ENCODE measurements around the gene TTBK2.
"Not testable (repeated sequence)": the region's sequence is repeated elsewhere in the genome, so short reads cannot be mapped to it uniquely, and the experiment has no call there.

The TTBK2 gene

GRCh38 chr15:42819786-42820185 lies 100.8 kb downstream of the TTBK2 start:
- no peak for DNase-seq

- DNase-seq: no peak
These were observed 109.1 kb downstream of the TTBK2 start for GRCh38 chr15:42811433-42811832.

GRCh38 chr15:42808913-42809312 lies 111.7 kb downstream of the TTBK2 start:
- no peak for DNase-seq

GRCh38 chr15:42805266-42805665 lies 115.3 kb downstream of the TTBK2 start:
- no peak for DNase-seq

GRCh38 chr15:42804739-42805138 lies 115.8 kb downstream of the TTBK2 start:
- DNase-seq: no peak

- DNase-seq: no peak
These were observed 117.1 kb downstream of the TTBK2 start for GRCh38 chr15:42803436-42803835.

- DNase-seq: no peak
These were observed 118.4 kb downstream of the TTBK2 start for GRCh38 chr15:42802168-42802567.

GRCh38 chr15:42800731-42801474 lies 119.7 kb downstream of the TTBK2 start:
- DNase-seq: no peak

GRCh38 chr15:42798802-42799201 lies 121.8 kb downstream of the TTBK2 start:
- DNase-seq: no peak

- no peak for DNase-seq
These were observed 123.4 kb downstream of the TTBK2 start for GRCh38 chr15:42796955-42797782.

- no peak for DNase-seq
These were observed 131.9 kb downstream of the TTBK2 start for GRCh38 chr15:42788725-42789124.

GRCh38 chr15:42786978-42787377 lies 133.6 kb downstream of the TTBK2 start:
- DNase-seq: no peak

GRCh38 chr15:42785569-42785968 lies 135.0 kb downstream of the TTBK2 start:
- no peak for DNase-seq

- no peak for DNase-seq
These were observed 135.9 kb downstream of the TTBK2 start for GRCh38 chr15:42784705-42785104.

- DNase-seq: no peak
These were observed 137.9 kb downstream of the TTBK2 start for GRCh38 chr15:42782716-42783115.

GRCh38 chr15:42775416-42775815 lies 145.2 kb downstream of the TTBK2 start:
- no peak for DNase-seq

GRCh38 chr15:42772901-42773300 lies 147.7 kb downstream of the TTBK2 start:
- no peak for DNase-seq

GRCh38 chr15:42772144-42772543 lies 148.4 kb downstream of the TTBK2 start:
- peak; percentile 72 for DNase-seq

GRCh38 chr15:42766109-42766508 lies 154.5 kb downstream of the TTBK2 start:
- DNase-seq: not testable (repeated sequence)

GRCh38 chr15:42764154-42764731 lies 156.3 kb downstream of the TTBK2 start:
- not testable (repeated sequence) for DNase-seq

GRCh38 chr15:42761813-42762212 lies 158.8 kb downstream of the TTBK2 start:
- not testable (repeated sequence) for DNase-seq

GRCh38 chr15:42760759-42761158 lies 159.8 kb downstream of the TTBK2 start:
- no peak for DNase-seq

GRCh38 chr15:42759093-42759492 lies 161.5 kb downstream of the TTBK2 start:
- no peak for DNase-seq

GRCh38 chr15:42750306-42750705 lies 170.3 kb downstream of the TTBK2 start:
- DNase-seq: no peak

Measured in NCI-H2171 (cell line).